K562 (cell line): ENCODE data around the gene OR4F15. TPM values are rescaled to one million over a fixed set of nuclear protein-coding genes. Genes with fewer than 3 reads are reported as not detected.

ENCODE experiments used
- CREB3L1 ChIP-seq: fragments of 450-650 bp; IDR thresholded peaks from 2 replicates; pipeline ENCODE4 v1.6.1; 2014; ENCODE audit warnings: low read depth, mild to moderate bottlenecking, moderate library complexity, borderline replicate concordance
- CUX1 ChIP-seq: fragments of 200-800 bp; sonication (Bioruptor generic); IDR thresholded peaks from 2 replicates; pipeline ENCODE4 v1.6.1; 2016; ENCODE audit warnings: missing genetic modification characterization, missing compliant biosample characterization
- GATA2 ChIP-seq: sonication (generic); formaldehyde crosslinking; IDR thresholded peaks from 2 replicates; pipeline ENCODE4 v1.4.0; 2020; ENCODE audit warnings: mild to moderate bottlenecking, missing genetic modification reagents
- MAFF ChIP-seq: IDR thresholded peaks from 2 replicates; pipeline ENCODE4 v1.6.1; 2012; ENCODE audit warnings: low read length, improper control_type of control experiment
- MXD1 ChIP-seq: fragments of 250-450 bp; sonication (Bioruptor Pico); IDR thresholded peaks from 2 replicates; pipeline ENCODE4 v1.8.0; 2021; ENCODE audit warnings: borderline replicate concordance, mild to moderate bottlenecking, moderate library complexity; ENCODE audit not compliant: poor library complexity, severe bottlenecking
- POLR2A ChIP-seq: fragments of 450-650 bp; conservative IDR thresholded peaks from 2 replicates; pipeline ENCODE4 v1.6.1; 2016
- TCFL5 ChIP-seq: fragments of 250-450 bp; sonication (Bioruptor Pico); conservative IDR thresholded peaks from 2 replicates; pipeline ENCODE4 v1.6.1; 2021; ENCODE audit warnings: mild to moderate bottlenecking, moderate library complexity, matching md5 sums
- ZNF253 ChIP-seq: fragments of 250-450 bp; sonication (Bioruptor Pico); conservative IDR thresholded peaks from 2 replicates; pipeline ENCODE4 v1.6.1; 2021; ENCODE audit warnings: mild to moderate bottlenecking
- ZZZ3 ChIP-seq: fragments of 450-650 bp; IDR thresholded peaks from 2 replicates; pipeline ENCODE4 v1.6.1; 2016; ENCODE audit warnings: antibody characterized with exemption, mild to moderate bottlenecking, moderate library complexity
- polyA plus RNA-seq, 8 experiments: library from polyadenylated mRNA; depleted of rRNA in 4 of 8; stranded (reverse) in 5 of 8; unstranded in 3 of 8; fragments of >200 nt; fragmentation: Nextera tagmentation in 2 of 8; fragmentation: Illumina TruSeq in 1 of 8; extraction: Ambion mirVana in 2 of 8; extraction: Trizol in 1 of 8; gene quantifications; 2 replicates each; pipeline versions ENCODE4 v1.2.1 to v1.2.3, GENCODE V29; 2011 to 2014; ENCODE audit warnings: inconsistent platforms in 1 of 8, missing spikeins in 1 of 8
- total RNA-seq, 7 experiments: library from RNA; depleted of rRNA in 6 of 7; stranded (reverse); fragments of >200 nt in 6 of 7; fragmentation: Illumina TruSeq in 2 of 7; extraction: Trizol in 2 of 7; gene quantifications; 2 replicates each; pipeline versions ENCODE4 v1.2.1 to v1.2.3, GENCODE V29; 2011 to 2021; ENCODE audit warnings: low replicate concordance in 1 of 7

OR4F15 gene
- total and polyA plus RNA-seq, 9 of the 15 experiments (the other 6 are each of a cell fraction or from before 2014, with no cell fraction given), result not detected

DNA sequence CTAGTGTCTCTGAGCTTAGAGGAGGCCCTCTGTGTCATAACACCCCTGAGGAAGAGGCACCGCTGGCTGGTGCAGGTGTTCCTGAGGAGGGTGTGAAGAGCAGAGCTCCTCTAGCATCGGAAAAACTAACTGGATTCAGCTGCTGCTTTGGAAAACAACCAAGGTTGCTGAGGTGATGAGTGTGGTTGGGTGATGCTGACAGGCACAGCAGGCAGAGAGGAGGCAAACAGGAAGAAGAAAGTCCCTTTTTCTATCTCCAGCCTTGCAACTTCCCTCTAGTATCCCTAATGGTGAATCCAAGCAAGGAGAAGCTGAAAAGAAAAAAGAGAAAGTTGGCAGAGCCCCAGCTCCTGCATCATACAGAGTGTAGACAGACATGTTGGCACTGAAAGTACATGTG, 3.8 kb upstream of the OR4F15 start (continued):
- TF ChIP-seq CREB3L1 (no peak), CUX1 (CRISPR knock-in tag) (no peak), POLR2A (no peak), ZZZ3 (no peak), TCFL5 (no peak), MXD1 (CRISPR knock-in tag) (no peak), ZNF253 (CRISPR knock-in tag) (no peak), GATA2 (CRISPR knock-in tag) (no peak), MAFF (no peak)
